HG02798 (cell line): ENCODE data around the gene SYNJ2.

Experiments used
- ATAC-seq: cut with Tn5 transposase; IDR thresholded peaks from one replicate; pipeline ENCODE4 v1.9.1; 2021; ENCODE audit warnings: mild to moderate bottlenecking; ENCODE audit not compliant: unreplicated experiment, poor library complexity

SYNJ2 gene

DNA sequence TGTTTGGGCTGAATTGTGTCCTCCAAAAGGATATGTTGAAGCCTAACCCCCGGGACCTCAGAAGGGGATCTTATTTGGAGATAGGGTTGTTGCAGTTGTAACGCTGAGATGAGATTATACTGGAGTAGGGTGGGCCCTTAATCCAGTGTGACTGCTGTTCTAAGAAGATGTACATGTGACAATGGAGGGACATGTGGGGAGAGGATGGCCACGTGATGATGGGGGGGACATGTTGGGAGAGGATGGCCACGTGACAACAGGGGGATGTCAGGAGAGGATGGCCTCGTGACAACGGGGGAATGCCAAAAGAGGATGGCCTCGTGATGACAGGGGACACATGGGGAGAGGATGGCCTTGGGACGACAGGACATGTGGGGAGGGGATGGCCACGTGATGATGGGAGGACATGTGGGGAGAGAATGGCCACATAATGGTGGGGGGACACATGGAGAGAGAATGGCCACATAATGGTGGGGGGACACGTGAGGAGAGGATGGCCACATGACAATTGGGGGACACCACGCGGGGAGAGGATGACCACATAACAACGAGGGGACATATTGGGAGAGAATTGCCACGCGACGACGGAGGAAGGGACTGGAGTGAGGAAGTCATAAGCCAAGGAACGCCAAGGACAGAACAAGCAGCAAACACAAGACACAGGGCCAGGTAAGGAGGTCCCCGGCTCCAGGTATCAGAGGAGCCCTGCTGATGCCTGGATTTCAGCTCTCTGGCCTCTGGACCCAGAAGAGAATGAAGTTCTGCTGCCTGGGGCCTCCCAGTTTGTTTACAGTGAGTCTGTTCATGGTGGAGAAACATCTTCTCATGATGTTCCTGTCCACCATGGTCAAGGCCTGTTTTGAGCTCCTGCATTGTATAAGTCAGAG is 29.2 kb downstream of the SYNJ2 start:
- no peak for ATAC-seq

GRCh38 chr6:158011478-158011920 is 29.8 kb downstream of the SYNJ2 start:
- ATAC-seq = no peak

DNA sequence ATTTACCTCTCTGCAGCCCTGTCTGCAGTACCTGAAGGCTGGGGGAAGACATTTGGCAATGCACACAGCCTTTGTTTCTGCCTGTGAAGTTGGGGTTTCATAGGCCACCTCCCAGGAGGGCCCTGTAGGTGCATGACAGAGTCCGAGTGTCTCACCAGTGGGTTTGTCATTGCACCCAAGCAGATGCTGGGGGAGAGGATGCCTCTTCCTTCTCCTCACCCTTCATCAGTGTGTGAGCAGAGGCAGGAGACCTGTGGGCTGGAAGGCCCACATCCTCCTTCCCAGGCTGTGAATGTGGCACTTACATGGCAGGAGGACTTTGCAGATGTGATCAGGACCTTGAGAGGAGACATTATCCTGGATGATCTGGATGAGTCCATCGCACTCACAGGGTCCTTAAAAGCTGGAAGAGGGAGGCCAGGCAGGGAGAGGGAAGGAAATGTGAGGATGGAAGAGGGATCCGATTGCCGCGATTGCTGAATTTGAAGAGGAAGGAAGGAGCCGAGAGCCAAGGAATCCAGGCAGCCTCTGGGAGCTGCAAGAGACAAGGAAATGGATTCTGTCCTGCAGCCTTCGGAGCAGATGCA is 30.4 kb downstream of the SYNJ2 start:
- ATAC-seq = no peak

GRCh38 chr6:158013904-158014504 is 32.3 kb downstream of the SYNJ2 start:
- no peak for ATAC-seq

DNA sequence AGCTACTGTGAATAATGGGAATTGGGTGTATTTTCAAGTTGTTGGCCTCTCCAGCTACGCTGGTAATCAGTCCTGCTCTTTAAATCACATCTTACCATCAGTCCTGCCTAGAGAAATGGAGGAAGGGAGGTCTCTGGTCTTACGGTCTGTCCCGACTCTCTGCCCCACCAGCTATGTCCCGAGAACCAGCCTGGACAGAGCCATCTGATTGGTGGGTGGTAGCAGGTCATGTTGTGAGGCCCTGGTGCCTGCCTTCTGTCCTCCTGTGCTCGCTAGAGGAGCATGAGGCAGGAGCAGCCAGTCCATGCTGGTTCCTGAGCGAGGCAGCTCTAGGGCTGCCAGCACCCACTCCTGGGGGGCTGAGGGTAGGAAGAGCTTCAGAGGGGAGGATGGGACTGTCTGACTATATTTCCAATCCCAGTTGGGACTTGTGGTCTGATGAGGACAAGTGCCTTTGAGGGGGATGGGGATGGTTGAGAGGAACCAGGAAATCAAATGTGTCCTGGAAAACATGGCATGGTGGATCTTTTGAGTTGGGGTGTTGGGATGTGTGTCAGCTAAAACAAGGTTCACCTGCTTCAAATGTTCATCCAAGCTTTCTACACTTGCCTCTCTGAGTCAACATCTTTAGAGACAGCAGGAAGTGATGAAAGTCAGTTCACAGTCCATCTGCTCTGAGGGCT is 33.0 kb downstream of the SYNJ2 start:
- no peak for ATAC-seq

DNA sequence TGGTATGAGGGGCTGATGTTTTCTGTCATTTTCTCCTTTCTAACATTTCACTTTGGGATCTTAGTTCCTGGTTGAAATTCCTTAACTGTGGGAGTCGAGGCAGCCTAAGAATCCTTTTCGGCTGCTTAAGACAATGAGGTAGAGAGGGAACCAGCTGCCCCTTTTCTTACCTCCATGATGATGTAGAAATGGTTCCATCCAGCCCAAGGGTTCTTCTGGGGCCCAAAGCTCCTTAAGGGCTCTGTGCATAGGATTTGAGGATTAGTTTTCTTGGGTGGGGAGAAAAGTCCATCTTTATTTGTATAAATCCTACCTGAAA is 33.5 kb downstream of the SYNJ2 start:
- ATAC-seq = no peak

- ATAC-seq = no peak
Measured at GRCh38 chr6:158016571-158017383, 35.1 kb downstream of the SYNJ2 start.

- no peak for ATAC-seq
Measured at GRCh38 chr6:158017621-158018040, 36.0 kb downstream of the SYNJ2 start.

DNA sequence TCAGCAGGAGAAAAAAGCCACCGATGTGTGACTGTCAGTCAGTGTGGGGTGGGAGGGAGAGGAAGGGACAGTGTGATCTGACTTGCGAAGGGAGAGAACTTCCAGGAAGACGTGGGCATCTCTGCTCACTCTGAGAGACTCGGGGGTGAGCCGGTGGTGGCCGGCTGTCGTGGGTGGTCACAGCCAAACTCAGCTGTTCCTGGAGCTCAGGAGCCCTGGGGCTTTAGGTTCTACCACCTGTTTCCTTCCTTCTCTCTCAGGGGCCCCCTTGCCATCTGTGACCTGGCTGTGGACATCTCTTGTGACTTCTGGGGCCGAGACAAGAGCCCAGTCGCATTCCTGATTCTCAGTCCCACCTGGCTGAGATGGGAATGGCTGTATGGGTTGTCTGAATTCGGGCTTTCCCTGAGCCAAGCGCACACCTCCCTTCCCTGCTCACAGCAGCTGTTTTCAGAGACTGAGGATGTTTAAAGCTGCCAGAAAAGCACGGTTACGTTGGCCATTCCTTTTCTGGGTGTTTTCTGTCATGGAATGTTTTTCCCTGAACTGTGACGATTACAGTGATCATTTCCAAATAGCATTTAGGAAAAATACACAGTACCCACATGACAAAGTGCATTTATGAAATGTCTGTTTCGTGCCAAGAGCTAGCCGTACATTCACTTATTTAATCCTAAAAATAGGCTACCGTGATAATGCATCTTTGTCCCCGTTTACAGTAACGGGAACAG is 36.5 kb downstream of the SYNJ2 start:
- no peak for ATAC-seq

DNA sequence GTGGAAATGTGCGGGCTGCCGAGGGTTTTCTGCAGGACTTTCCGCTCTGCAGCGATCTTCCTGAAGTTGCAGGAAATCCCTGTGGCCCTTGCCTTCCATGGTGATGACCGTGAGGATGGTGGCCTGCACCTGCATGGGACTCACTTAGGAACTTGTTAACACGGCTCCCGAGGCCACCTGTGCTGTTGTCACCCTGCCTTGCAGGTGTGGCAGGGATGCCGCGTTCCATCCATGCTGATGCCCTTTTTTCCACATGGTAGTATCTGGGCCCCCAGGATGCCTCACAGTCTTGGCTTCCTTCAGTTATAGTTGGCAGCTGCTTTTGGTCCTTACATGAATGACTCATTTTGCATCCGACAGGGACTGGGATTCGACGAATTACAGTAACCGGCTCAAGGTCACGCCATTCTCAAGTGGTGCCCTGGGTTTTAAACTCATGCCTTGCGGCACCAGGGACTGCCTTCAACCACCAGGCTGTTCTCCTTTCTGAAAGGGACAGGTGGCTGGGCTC is 37.2 kb downstream of the SYNJ2 start:
- no peak for ATAC-seq

DNA sequence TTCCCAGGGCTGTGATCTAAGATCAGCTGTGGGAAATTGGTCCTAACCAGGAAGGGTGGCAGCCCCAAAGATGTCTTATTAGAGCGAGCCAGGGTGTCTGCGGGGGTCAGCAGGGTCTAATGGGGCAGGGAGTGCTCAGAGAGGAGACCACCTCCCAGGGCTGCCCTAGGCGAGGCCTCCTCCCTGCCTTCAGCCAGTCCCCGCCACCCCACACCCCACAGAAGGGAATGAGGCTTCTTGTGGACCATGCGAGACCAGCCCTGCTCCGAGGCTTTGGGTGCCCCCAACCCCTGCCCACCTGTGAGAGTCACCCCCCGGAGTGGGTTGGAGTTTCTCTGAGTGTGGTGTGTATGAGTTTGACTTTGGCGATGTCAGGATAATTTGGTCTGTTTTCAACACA is 37.8 kb downstream of the SYNJ2 start:
- ATAC-seq = no peak

DNA sequence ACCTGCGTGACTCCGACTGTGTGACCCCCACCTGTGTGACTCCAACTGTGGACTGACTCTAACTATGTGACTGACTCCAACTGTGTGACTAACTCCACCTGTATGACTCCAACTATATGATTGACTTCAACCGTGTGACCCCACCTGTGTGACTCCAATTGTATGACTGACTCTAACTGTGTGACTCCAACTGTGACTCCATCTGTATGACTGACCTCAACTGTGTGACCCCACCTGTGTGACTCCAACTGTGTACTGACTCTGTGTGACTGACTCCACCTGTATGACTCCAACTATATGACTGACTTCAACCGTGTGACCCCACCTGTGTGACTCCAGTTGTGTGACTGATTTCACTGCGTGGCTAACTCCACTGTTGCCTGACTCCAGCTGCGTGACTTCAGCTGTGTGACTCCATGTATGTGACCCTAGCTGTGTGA is 38.6 kb downstream of the SYNJ2 start:
- no peak for ATAC-seq

DNA sequence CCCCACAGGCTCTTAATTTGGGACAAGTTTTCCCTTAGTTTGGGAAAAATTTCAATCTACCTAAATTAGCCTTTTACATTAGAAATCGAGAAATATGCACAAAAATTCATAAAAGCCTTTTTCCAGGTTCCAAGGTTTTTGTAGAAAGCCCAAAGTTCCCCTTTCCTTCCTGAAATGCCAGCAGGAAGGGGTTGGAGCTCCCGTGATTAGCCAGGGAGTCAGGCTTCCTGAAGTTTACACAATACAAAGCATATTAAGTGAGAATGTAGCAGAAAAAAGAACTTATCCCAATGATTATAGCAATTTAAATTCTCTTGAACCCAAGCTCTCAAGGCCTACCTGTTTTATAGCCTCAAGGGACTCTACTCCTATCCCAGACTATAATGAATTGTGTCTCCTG is 39.1 kb downstream of the SYNJ2 start:
- ATAC-seq = no peak

DNA sequence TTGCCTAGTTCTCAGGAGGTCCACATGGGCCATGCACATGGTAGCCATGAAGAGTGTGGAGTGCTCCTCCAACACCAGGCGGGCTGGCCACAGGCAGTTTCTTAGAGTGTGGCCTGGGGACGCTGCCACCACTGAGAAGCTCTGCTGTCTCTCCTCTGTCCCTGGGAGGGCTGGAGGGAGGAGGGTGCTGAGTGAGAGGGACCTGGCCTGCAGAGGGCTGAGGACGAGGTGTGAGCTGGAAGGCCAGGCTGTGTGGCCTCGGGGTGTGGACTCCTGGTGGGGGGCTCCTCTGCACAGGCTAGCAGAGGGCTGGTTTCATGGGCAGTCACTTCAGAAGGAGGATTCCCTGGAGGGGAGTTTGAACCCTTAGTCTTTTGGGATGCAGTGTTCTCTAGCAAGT is 39.7 kb downstream of the SYNJ2 start:
- ATAC-seq = no peak

DNA sequence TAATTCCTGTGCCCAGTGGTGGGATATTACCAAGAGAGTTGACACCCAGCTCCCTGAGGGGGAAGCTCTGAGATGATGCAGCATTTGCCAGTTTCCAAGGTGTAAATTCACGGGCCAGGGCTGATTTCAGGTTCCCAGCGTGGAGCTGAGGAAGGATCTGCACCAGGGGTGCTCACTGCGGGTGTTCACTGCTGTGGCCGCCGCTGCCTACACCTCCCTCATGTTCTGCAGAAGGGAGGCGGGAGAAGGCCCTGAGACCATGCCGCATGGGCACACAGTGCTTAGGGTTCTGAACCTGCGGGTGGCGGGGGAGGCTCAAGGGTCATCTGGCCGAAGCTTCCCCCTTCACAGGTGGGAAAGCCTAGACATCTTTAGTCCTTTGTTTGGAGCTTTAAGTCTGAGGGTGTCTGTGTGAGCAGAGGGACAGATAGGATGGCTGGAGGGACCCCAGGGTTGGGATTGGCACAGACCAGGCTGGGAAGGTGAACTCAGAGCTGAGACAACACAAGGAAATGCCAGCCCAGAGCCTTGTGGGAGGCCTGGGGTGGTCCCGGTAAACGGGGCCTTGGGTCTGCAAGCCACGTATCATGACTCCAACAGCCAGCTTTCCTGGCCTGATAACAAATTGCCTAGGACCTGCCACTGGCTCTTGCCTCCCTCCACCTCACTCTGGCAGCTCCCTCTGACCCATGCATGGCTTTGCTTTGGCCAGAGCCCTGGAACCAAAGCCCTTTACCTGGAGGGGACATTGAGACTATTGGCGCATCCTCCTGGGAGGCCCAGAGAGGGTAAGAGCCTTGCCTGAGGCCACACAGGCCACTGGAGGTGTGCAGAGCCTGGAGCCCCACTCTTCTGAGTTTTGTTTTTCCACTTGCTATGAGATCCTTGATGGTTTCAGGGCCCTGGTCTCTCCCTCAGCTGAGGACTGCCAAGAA is 40.4 kb downstream of the SYNJ2 start:
- no peak for ATAC-seq

DNA sequence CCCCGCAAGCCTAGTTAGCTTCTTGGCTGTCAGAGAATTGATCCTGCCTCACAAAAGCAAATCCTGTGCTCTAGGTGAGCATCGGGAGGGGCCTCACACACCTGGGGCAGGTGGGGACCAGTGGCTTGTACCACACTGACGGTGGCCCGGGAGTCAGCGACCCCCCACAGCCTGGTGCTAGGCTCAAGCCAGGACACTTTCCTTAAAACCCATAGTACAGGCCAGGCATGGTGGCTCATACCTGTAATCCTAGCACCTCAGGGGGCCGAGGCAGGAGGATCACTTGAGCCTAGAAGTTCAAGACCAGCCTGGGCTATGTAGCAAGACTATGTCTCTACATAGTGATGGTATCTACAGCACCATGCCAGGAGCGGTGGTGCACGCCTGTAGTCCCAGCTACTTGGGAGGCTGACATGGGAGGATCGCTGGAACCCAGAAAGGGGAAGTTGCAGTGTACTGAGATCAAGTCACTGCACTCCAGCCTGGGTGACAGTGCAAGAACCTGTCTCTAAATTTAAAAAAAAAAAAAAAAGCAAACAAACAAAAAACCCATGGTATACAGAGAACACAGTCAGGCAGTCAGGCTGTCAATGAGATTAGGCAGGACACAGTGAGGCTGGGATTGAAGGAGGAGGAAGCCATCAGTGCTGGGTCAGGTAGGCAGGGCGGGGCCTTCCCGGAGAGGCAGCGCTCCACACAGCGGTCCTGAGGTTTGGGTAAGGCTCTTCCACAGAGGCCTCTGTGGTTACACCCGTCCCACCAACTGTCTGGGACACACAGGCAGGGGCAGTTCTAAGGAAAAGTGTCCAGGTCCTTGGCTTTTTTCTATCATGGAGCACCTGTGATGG is 41.3 kb downstream of the SYNJ2 start:
- ATAC-seq = no peak

DNA sequence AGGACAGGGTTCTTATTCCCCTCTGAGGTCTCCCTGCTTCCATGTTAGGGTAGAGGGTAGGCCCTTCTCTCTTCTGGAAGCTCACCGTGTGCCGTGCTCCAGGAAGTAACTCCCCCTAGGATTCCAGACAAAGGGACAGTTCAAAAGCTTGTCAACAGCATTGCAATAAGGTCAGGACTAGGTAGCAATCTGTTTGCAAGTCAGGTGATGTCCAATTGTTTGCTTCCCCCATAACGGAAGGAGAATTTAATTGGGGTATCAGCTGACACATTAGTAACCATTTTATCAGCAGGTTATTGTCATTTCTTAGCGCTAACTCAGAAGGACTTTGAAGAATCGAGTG is 41.9 kb downstream of the SYNJ2 start:
- no peak for ATAC-seq
